ENCODE results near the gene CACHD1. TPM values are rescaled to one million over a fixed set of nuclear protein-coding genes. Genes with fewer than 3 reads are reported as not detected.

The CACHD1 gene
- polyA plus RNA-seq, 4 donors: 49.6 to 62.6 (median 58.8) TPM

- no peak for DNase-seq (ENCODE audit: low read depth in 4 of 4, low spot score in 2 of 4)
Measured at GRCh38 chr1:64543831-64544230, 73.9 kb downstream of the CACHD1 start.

GRCh38 chr1:64545118-64545843 lies 75.4 kb downstream of the CACHD1 start:
- DNase-seq (ENCODE audit: low read depth in 4 of 4, low spot score in 2 of 4): no peak

- DNase-seq (ENCODE audit: low read depth in 4 of 4, low spot score in 2 of 4): no peak
Measured at GRCh38 chr1:64546013-64546412, 76.1 kb downstream of the CACHD1 start.

- DNase-seq (ENCODE audit: low read depth in 4 of 4, low spot score in 2 of 4): no peak
Measured at GRCh38 chr1:64549464-64550239, 79.7 kb downstream of the CACHD1 start.

GRCh38 chr1:64550510-64550909 lies 80.6 kb downstream of the CACHD1 start:
- no peak for DNase-seq (ENCODE audit: low read depth in 4 of 4, low spot score in 2 of 4)

GRCh38 chr1:64550946-64551605 lies 81.1 kb downstream of the CACHD1 start:
- no peak for DNase-seq (ENCODE audit: low read depth in 4 of 4, low spot score in 2 of 4)

GRCh38 chr1:64553285-64553684 lies 83.4 kb downstream of the CACHD1 start:
- DNase-seq (ENCODE audit: low read depth in 4 of 4, low spot score in 2 of 4): no peak

- DNase-seq (ENCODE audit: low read depth in 4 of 4, low spot score in 2 of 4): no peak
Measured at GRCh38 chr1:64555947-64556346, 86.0 kb downstream of the CACHD1 start.

- DNase-seq (ENCODE audit: low read depth in 4 of 4, low spot score in 2 of 4): no peak
Measured at GRCh38 chr1:64561993-64562392, 92.1 kb downstream of the CACHD1 start.

- no peak for DNase-seq (ENCODE audit: low read depth in 4 of 4, low spot score in 2 of 4)
Measured at GRCh38 chr1:64563958-64564565, 94.1 kb downstream of the CACHD1 start.

- no peak for DNase-seq (ENCODE audit: low read depth in 4 of 4, low spot score in 2 of 4)
Measured at GRCh38 chr1:64564891-64565290, 95.0 kb downstream of the CACHD1 start.

- DNase-seq (ENCODE audit: low read depth in 4 of 4, low spot score in 2 of 4): no peak
Measured at GRCh38 chr1:64567426-64568170, 97.7 kb downstream of the CACHD1 start.

GRCh38 chr1:64568171-64568450 lies 98.2 kb downstream of the CACHD1 start:
- DNase-seq (ENCODE audit: low read depth in 4 of 4, low spot score in 2 of 4): no peak

GRCh38 chr1:64569411-64569810 lies 99.5 kb downstream of the CACHD1 start:
- no peak for DNase-seq (ENCODE audit: low read depth in 4 of 4, low spot score in 2 of 4)

GRCh38 chr1:64570267-64570855 lies 100.4 kb downstream of the CACHD1 start:
- no peak for DNase-seq (ENCODE audit: low read depth in 4 of 4, low spot score in 2 of 4)

- no peak for DNase-seq (ENCODE audit: low read depth in 4 of 4, low spot score in 2 of 4)
Measured at GRCh38 chr1:64572222-64572900, 102.4 kb downstream of the CACHD1 start.

- DNase-seq (ENCODE audit: low read depth in 4 of 4, low spot score in 2 of 4): no peak
Measured at GRCh38 chr1:64574301-64574700, 104.4 kb downstream of the CACHD1 start.

GRCh38 chr1:64575881-64576676 lies 106.2 kb downstream of the CACHD1 start:
- no peak for DNase-seq (ENCODE audit: low read depth in 4 of 4, low spot score in 2 of 4)

Data from left renal cortex interstitium (tissue), 4 donors.